ENCODE results near the gene ARHGAP6. TPM values are rescaled to one million over a fixed set of nuclear protein-coding genes. Genes with fewer than 3 reads are reported as not detected.

Gene ARHGAP6
- total RNA-seq, 3 donors from 2014 or later: 10.1 to 32.6 (median 14.7) TPM

DNA sequence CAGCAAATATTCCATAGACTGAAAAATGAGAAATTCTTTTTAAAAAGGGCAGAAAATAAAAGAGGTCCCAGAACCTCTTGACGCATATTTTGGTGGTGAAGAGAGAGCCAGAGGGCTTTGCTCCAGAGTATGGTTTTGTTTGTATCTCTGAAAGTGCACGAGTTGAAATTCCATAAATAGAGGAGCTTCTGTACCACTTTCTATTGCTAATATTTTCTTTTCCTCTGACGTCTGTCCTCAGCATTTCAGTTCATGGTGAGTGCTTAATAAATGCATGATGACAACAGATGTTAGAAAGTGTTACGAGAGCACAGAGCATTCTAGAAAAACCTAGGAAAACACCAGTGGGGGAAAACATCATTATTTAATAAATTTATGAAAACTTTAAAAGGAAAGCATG, 227.0 kb downstream of the ARHGAP6 start:
- intact Hi-C loops (cut with DNase I; ENCODE audit: low total_unique reads): no loop called here
- no peak for DNase-seq (ENCODE audit: low spot score in 2 of 2)
- TF ChIP-seq POLR2AphosphoS5 (IDR thresholded peaks at IDR 0.05) (no peak), POLR2A (IDR thresholded peaks at IDR 0.05) (no peak)
- TF ChIP-seq, protein P1, sequence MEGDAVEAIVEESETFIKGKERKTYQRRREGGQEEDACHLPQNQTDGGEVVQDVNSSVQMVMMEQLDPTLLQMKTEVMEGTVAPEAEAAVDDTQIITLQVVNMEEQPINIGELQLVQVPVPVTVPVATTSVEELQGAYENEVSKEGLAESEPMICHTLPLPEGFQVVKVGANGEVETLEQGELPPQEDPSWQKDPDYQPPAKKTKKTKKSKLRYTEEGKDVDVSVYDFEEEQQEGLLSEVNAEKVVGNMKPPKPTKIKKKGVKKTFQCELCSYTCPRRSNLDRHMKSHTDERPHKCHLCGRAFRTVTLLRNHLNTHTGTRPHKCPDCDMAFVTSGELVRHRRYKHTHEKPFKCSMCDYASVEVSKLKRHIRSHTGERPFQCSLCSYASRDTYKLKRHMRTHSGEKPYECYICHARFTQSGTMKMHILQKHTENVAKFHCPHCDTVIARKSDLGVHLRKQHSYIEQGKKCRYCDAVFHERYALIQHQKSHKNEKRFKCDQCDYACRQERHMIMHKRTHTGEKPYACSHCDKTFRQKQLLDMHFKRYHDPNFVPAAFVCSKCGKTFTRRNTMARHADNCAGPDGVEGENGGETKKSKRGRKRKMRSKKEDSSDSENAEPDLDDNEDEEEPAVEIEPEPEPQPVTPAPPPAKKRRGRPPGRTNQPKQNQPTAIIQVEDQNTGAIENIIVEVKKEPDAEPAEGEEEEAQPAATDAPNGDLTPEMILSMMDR (IDR thresholded peaks at IDR 0.05): no peak
- H3K27ac ChIP-seq: no peak overlapping the region
- H3K4me1 ChIP-seq: no peaks in the 10 kb centered on the region
- H3K9me3 ChIP-seq: no peaks in the 10 kb centered on the region
- H3K27me3 ChIP-seq: peaks cover 0 to 20% of the 10 kb centered on the region in 2 donors
- no peak overlapping the region for H3K4me3 ChIP-seq
- no peaks in the 10 kb centered on the region for H3K36me3 ChIP-seq

DNA sequence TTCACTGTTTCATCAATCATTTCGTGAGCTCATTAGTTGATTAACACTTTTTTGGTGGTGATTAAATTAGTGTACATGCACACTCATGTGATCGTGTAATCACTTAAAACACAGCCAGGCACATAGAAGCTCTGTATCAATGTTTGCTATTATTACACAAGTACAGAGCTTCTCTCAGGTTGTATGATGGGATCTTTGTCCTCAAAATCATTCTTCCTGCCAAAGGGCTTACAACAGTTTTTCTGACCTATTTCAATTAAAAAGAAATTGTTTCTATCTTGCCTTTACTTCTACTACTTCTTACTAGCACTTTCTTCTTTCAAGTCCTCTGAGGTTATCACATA, 227.4 kb downstream of the ARHGAP6 start:
- H3K4me3 ChIP-seq: no peak overlapping the region
- TF ChIP-seq POLR2A (IDR thresholded peaks at IDR 0.05): no peak
- no peak for TF ChIP-seq POLR2AphosphoS5 (IDR thresholded peaks at IDR 0.05)
- TF ChIP-seq, protein P1 (IDR thresholded peaks at IDR 0.05): no peak

DNA sequence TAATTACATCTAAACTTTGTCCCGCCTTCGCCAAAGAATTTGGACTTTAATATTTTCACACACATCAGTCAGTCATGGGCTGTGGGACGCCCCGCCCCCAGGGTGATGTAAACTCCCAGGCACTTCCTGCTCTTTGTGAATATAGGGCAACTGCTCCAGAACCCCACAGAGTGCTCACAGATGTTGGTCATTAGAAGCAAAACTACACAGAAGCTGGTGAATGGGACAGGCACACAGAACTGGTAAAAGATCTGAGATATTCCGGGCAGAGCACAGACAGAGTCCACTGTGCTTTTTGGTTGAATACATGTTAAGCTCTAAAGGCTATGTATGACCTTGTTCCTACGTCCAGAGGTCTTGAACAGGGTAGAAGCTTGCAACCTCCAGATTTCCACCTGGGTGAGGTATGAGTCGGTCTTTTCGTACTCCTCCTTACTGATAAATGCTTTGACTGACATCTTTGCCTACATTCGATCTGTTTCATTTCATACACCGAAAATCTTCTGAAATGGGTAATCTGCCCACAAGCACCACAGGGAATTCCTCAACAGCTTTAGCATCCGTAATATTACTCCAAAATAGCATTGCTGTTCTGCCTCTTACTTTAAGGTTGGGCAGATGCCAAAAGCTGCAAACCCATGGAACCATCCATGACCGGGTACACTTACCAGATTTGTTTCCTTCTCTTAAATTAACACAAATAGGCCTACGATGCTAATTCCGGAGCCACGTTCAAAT, 227.9 kb downstream of the ARHGAP6 start:
- intact Hi-C loops (cut with DNase I; ENCODE audit: low total_unique reads): no loop called here
- Histone ChIP-seq H3K4me3 (no peak overlapping the region), H3K4me1 (no peaks in the 10 kb centered on the region), H3K36me3 (no peaks in the 10 kb centered on the region), H3K27me3 (peaks cover 0 to 23% of the 10 kb centered on the region in 2 donors), H3K9me3 (no peaks in the 10 kb centered on the region), H3K27ac (peak overlapping the region in 1 of 2 donors; percentile 64)
- TF ChIP-seq POLR2A (IDR thresholded peaks at IDR 0.05): no peak
- no peak for TF ChIP-seq POLR2AphosphoS5 (IDR thresholded peaks at IDR 0.05)
- TF ChIP-seq, protein P1 (IDR thresholded peaks at IDR 0.05): no peak
- no peak for DNase-seq (ENCODE audit: low spot score in 2 of 2)

More for the DNA sequence above, 227.4 kb downstream of the ARHGAP6 start:
- H3K27ac ChIP-seq: peak overlapping the region in 1 of 2 donors; percentile 64
- no peaks in the 10 kb centered on the region for H3K36me3 ChIP-seq
- no peaks in the 10 kb centered on the region for H3K9me3 ChIP-seq
- H3K27me3 ChIP-seq: peaks cover 0 to 23% of the 10 kb centered on the region in 2 donors
- intact Hi-C loops (cut with DNase I; ENCODE audit: low total_unique reads): no loop called here
- no peak for DNase-seq (ENCODE audit: low spot score in 2 of 2)
- no peaks in the 10 kb centered on the region for H3K4me1 ChIP-seq

DNA sequence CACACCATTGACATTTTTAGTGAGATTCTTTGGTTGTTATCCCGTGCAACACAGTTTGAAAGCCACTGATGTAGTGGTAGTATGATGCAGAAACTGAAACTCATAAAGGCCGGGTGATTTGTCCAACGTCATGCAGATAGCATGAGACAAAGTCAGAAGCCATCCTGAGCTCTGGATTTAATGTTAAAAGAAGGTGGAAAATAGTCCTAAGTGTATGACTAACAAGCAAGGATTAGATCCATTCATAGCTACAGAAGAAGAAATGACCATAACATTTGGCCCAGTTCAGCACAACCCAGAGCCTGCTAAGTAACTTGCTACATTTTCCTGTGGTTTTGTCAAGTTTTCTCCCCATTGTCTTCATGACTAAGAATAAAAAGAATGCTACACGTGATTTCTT, 230.2 kb downstream of the ARHGAP6 start:
- H3K36me3 ChIP-seq: no peaks in the 10 kb centered on the region
- H3K9me3 ChIP-seq: no peaks in the 10 kb centered on the region
- intact Hi-C loops (cut with DNase I; ENCODE audit: low total_unique reads): no loop called here
- H3K4me1 ChIP-seq: no peaks in the 10 kb centered on the region
- peaks cover 0 to 16% of the 10 kb centered on the region in 2 donors for H3K27me3 ChIP-seq
- no peak overlapping the region for H3K4me3 ChIP-seq
- TF ChIP-seq, protein P1 (IDR thresholded peaks at IDR 0.05): no peak
- no peak for TF ChIP-seq POLR2AphosphoS5 (IDR thresholded peaks at IDR 0.05)
- no peak overlapping the region for H3K27ac ChIP-seq
- no peak for DNase-seq (ENCODE audit: low spot score in 2 of 2)

DNA sequence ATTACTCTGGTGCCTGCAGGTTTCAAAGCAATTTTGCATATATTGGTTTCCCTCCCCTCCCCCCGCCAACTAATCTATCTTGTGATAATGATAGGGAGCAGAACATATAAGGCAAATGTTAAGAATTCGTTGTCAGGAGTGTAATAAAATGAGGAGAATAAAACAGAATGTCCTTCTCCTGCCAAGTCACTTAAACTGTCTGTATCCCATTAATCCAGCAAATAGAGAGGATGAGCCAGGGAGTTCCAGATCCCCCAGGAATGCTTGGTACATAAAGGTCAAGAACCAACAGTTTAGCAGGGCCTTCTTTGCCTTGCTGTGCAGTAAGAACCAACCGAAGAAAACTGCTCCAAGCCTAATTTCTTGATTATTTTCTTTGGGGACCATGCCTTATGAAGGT, 231.1 kb downstream of the ARHGAP6 start:
- H3K36me3 ChIP-seq: no peaks in the 10 kb centered on the region
- H3K27ac ChIP-seq: peak overlapping the region in 1 of 2 donors; percentile 10
- intact Hi-C loops (cut with DNase I; ENCODE audit: low total_unique reads): no loop called here
- no peak for DNase-seq (ENCODE audit: low spot score in 2 of 2)
- no peaks in the 10 kb centered on the region for H3K9me3 ChIP-seq
- peaks cover 0 to 16% of the 10 kb centered on the region in 2 donors for H3K27me3 ChIP-seq
- TF ChIP-seq POLR2AphosphoS5 (IDR thresholded peaks at IDR 0.05): no peak
- TF ChIP-seq POLR2A (IDR thresholded peaks at IDR 0.05): no peak
- TF ChIP-seq, protein P1 (IDR thresholded peaks at IDR 0.05): no peak
- H3K4me1 ChIP-seq: no peaks in the 10 kb centered on the region
- H3K4me3 ChIP-seq: no peak overlapping the region
